HS-27A (cell line): Measurements from ENCODE around the gene PARK7.
"Not testable (repeated sequence)": the region's sequence is repeated elsewhere in the genome, so short reads cannot be mapped to it uniquely, and the experiment has no call there.

Experiments used
- DNase-seq: peaks from one replicate; pipeline ENCODE4 v3.0.0-alpha.2; 2012; ENCODE audit warnings: low read depth, missing footprints

PARK7 gene

DNA sequence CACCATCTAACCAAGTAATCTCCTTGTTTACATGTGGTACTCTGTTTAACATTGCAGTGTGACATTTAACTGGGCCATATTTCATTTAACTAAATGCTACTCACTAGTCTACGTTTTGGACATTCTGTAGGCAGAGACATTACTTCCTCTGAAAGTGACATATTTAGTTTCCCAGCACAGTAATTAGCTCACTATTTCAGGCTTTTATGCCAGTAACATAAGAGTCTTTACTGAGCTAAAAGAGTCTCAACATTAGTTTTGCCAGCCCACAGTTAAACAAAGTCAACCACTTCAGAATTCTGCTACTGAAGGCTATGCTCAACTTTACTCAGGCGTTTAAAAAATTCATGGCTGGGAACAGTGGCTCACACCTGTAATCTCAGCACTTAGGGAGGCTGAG, 18.3 kb upstream of the PARK7 start:
- DNase-seq, result no peak

DNA sequence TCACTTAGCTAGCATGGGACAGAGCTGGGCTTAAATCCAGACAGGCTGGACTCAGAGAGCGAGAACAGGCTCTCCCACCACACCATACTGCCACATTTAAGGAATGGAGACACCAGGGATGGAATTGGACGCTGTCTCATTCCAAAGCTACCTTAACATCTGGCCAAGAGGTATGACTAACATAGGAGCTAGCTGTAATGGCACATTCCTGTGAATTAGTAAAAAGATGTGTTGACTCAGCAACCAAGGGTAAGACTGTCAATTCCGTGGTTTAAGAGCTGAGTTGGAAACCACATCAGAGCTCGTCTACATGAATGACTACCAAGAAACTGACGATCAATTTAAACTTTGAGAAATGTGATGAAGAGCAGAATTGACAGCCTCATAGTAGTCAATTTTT, 12.6 kb upstream of the PARK7 start:
- DNase-seq, result peak; percentile 84

DNA sequence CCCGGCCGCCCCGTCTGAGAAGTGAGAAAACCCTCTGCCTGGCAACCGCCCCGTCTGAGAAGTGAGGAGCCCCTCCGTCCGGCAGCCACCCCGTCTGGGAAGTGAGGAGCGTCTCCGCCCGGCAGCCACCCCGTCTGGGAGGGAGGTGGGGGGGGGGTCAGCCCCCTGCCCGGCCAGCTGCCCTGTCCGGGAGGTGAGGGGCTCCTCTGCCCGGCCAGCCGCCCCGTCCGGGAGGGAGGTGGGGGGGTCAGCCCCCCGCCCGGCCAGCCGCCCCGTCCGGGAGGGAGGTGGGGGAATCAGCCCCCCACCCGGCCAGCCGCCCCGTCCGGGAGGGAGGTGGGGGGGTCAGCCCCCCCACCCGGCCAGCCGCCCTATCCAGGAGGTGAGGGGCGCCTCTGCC, 8.7 kb upstream of the PARK7 start:
- not testable (repeated sequence) for DNase-seq

DNA sequence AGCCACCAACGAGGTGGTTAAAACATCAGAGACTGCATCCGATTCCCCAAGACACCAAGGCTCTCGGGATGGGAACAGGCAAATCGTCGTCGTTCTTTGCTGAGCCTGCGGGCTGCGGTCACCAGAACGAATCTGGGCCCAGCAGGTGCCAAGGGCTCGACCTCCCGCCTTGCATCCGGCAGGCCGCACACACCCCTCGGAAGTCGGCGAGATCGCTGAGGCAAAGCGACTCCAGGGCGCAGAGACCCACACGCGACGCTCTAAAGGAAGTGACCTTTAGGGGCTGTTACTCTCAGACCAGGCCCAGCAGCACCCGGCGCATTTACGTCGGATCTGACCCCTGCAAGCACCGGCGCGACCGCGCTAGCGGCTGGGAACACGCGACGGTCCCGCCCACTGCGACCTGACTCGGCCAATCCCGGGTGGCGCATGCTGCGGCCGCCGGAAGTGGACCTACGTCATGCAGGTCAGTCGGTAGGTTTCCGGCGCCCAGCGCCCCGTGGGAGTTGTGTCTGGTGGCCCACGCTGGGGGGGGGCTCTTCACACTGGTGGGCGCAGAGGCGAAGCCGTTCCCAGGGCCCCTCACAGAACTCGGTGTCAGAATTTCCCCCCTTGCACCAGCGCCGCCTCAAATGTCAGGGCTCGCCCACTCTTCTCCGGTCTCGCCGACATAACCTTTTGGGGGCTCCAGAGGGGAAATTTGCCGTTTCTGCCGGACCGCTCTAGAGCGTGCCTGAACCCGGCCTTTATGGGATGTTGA, 7.5 kb upstream of the PARK7 start:
- DNase-seq, result no peak

DNA sequence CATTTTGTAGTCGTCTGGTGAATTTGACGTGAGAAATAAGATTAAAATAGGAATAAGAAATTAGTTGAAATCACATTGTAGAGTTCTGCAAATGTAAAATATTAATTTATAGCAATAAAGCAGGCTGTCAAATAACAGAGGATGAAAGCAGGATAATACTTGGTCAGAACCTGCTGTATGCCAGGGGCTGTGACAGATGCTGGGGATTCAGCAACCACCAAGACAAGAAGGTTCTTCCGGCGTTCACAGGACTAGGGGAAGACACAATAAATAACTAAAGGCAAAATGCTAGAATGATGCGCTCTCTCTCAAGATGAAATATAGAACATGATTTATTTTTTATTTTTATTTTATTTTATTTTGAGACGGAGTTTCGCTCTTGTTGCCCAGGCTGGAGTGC, 6.8 kb upstream of the PARK7 start:
- DNase-seq, result no peak

DNA sequence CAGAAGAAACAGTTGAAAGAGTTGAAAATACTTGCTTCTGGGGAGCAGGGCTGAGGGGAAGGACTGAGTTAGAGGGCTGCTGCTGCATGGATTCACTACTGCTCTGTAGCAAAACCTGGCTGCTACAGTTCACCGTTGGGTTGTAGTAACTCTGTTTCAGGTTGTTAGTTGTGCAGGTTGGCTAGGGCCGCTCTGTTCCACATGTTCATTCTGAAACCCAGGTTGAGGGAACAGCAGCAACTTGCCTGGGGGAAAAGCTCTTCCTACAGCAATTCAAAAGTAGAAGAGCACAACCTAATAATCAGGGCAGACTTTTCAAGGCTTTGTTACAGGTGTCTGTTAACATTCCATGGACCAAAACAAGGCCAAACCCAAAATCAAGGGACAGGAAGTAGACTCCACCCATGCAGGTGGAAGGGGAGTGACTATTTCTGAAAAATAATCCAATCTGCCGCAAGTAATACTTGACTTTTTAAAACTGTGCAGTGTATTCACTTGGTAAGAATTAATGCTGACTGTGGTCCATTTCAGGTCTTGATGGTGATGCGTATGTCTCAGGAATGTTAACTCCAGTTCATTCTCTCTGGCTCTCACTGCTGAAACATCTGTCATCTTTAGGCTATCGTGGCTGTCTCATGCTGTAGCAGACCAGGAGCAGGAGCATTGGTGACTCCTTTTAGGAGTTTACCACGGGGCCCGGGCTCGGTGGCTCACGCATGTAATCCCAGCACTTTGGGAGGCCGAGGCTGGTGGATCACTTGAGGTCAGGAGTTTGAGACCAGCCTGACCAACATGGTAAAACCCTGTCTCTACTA, 5.1 kb upstream of the PARK7 start:
- no peak for DNase-seq

DNA sequence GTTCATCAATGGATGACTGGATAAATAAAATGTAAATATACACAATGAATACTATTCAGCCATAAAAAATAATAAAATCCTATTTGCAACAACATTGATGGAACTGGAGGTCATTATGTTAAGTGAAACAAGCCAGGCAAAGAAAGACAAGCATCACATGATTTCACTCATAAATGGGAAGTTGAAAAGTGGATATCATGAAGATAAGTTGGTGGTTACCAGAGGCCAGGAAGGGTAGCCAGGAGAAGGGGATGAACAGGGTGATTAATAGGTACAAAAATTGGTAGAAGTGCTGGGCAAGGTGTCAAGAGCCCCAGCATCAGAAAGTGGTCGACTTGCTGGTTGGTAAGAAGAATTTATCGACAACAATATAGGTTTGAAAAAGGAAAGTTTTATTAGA, 1.3 kb upstream of the PARK7 start:
- no peak for DNase-seq

DNA sequence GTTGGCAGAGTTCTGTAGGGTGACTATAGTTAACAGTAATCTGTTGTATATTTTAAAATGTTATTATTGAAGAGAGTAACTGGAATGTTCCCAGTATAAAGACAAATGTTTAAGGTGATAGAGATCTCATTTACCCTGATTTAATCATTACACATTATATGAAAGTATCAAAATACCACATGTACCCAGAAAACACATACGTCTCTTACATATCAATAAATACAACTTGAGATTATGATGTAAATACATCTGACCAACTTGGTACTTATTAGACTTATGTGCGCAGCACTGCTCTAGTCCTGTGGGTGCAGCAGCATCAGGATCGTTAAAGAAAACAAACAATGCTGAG, 670 bp upstream of the PARK7 start:
- DNase-seq, result no peak

DNA sequence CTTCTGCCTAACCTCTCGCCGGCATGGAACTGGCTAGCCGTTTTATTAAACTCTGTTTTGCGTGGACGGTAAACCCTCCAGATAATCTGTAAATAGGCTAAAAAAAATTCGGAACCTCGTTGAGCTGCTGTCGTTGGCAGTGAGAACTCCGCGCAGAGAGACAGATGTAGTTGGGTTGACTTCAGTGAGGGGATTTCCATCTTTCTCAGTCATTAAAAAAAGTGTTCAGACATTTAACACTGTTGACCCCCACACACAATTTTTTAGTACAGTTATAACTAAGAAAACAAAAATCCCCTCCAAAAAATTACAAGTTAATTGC, 464 bp downstream of the PARK7 start:
- DNase-seq, result no peak

DNA sequence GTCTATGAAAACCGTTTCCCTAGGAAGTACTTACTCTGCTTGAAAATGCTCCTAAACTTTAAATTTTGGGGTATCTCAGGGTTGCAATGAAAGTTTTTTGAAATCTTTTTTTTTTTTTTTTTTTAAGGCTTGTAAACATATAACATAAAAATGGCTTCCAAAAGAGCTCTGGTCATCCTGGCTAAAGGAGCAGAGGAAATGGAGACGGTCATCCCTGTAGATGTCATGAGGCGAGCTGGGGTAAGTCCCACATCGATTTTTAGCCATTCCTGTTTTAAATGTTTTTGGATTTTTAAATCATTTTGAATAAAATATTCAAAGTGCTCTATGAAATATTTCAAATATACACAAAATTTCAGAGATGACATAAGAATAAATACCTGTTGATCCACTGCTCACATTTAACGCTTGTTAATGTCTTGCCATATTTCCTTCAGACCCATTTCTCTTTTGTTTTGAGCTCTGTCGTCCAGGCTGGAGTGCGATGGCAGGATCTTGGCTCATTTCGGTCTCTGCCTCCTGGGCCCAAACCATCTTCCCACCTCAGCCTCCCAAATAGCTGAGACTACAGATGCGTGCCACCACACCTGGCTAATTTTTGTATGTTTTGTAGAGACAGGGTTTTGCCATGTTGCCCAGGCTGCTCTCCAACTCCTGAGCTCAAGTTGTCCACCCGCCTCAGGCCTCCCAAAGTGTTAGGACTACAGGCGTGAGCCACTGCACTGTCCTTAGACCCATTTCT, 1.3 kb downstream of the PARK7 start:
- no peak for DNase-seq

DNA sequence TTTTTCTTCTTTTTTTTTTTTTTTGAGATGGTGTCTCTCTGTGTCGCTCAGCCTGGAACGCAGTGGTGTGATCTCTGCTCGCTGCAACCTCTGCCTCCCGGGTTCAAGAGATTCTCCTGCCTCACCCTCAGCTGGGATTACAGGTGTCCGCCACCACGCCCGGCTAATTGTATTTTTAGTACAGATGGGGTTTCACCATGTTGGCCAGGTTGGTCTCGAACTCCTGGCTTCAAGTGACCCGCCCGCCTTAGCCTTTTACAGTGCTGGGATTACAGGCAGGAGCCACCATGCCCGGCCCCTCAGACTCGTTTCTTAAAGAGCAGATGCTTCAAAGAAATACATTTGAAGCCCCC, 1.8 kb downstream of the PARK7 start:
- DNase-seq, result not testable (repeated sequence)

DNA sequence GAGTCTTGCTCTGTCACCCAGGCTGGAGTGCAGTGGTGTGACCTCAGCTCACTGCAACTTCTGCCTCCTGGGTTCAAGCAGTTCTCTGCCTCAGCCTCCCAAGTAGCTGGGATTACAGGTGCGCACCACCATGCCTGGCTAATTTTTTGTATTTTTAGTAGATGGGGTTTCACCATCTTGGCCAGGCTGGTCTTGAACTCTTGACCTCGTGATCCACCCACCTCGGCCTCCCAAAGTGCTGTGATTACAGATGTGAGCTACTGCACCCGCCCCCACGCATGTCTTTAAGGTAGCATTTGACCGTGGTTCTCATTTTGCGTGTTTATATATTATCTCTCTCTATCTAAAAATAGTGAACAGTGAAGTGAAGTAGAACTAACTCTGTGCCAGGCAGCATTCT, 2.3 kb downstream of the PARK7 start:
- DNase-seq, result not testable (repeated sequence)

DNA sequence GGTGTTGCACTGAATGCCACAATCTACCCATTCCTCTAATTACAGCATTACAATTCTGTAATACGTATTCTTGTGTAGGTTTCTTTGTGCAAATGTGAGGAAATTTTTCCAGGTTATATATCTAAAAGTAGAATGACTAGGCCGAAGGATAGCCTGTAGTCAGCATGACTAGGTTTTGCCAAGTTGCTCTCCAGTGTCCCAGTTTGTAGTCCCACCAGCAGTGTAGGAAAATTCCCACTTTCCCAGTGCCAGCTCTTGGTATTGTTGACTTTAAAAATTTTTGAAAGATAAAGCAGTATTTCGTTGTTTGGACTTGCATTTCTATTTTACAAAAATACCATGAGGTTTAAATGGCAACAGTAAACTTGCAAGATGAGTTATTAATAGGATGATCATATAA, 3.0 kb downstream of the PARK7 start:
- no peak for DNase-seq

DNA sequence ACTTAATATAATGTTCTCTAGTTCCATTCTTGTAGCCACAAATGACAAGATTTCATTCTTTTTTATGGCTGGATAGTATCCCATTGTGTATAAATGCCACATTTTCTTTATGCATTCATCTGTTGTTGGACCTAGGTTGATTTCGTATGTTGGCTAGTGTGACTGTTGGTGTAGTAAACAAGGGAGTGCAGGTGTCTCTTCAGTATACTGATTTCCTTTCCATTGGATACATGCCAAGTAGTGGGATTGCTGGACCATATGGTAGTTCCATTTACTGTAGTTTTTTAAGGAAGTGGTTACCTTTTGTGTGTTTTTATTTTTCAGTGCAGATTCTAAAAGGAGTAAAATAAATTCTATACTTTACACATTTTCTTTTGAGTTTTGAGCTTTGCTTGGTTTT, 5.7 kb downstream of the PARK7 start:
- no peak for DNase-seq

DNA sequence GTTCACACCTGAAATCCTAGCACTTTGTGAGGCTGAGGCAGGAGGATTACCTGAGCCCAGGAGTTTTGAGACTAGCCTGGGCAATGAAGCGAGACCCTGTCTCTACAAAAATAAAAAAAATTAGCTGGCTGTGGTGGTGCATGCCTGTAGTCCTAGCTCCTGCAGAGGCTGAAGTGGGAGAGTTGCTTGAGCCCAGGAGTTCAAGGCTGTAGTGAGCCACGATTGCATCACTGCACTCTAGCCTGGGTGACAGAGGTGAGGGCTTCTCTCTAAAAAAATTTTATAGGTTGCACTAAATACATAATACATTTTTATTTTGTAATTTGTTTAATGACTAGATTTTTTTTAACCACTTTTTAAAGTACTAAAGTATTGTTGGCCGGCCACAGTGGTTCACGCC, 6.1 kb downstream of the PARK7 start:
- DNase-seq, result no peak

DNA sequence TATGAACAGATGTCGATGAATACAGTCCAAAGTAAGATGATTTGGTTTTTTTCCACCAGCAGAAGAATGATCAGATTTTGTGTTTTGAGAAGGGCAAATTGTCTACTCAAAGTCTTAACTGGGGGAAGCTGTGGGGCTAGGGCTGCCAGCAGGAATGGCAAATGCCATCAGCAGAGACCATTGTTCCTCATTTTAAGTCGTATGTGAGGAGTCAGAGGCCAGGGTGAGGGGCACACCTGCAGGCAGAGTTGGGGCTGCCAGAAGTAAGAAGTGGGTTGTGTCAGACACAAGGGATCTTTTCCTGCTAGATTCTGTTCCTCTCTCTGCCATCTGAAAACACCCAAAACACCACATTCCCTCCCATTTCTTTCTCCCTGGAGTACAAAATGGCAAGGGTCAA, 8.7 kb downstream of the PARK7 start:
- DNase-seq, result no peak

DNA sequence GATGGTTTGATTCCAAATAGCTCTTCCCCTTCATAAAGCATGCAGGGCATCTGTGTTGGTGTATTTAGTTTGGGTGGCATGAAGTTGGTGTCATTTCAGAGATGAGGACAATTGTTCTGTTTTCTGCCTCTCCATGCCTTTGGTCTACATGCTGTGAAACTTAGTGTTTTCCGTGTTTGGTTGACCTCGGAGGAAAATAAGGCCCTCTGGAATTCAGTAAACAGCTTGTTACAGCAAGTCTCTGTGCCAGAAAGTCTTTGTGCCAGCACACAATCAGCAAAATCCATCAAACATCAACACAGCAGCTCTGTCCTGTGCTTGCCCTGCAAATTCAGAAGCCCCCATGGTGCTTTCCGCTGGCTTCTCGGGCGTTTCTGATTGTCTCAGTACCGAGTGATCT, 9.5 kb downstream of the PARK7 start:
- DNase-seq, result no peak

DNA sequence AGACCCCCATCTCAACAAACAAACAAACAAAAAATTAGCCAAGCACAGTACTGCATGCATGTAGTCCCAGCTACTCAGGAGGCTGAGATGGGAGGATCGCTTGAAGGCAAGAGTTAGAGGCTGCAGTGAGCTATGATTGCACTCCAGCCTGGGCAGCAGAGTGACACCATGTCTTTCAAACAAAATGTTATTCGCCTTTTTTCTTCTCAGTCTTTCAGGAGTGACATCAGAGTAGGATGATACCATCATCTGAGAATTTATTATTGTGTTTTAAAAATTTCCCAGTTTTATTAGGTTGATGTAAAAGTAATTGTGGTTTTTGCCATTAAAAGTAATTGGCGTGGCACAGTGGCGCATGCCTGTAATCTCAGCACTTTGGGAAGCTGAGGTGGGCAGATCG, 10.8 kb downstream of the PARK7 start:
- no peak for DNase-seq

DNA sequence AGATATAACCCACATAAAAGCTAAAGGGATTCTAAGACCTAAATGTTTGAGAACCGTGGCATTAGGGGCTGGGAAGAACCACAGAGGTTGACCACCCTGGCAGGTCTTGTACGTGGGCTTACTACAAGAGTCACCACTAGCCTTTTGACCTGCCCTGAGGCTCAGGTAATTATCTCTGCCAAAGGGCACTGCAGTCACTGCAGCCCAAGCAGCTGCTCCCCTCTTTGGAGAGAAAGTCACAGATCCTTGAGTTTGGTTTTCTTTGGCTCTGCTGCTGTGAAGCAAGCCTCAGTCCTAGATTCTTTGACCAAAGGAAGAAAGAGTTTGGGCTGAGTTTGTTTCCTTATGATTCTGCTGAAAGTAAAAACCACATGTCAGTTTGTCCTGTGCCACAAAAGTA, 11.6 kb downstream of the PARK7 start:
- DNase-seq, result no peak

DNA sequence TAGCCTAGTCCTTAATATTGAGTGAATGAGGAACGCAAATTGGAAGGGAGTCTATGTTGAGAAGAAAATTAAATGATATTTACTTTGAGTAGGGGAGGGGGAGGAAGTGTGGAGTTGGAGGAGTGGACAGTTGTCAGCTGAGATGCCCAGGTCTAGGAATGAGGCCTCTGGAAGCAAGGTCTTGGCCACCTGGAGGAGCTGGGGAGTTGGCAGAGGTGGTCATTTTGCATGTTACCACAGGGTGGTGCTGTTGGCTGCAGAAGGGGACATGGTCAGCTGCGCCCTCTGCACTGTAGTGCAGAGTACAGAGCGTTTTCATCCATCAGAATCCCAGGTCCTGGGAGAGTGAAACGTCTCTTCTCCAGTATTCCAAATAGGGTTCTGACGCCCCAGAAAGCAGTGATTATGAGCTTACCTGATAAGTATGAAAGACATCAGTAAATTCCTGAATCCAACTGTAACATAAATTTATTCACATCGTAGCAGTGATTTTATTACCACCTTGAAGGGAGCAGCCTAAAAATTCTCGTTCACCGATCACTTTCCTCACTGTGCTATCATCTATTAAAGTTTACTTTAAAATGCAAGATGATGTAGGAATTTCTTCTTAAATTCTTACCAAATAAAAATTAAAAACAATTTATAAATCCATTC, 13.8 kb downstream of the PARK7 start:
- DNase-seq, result peak; percentile 55

DNA sequence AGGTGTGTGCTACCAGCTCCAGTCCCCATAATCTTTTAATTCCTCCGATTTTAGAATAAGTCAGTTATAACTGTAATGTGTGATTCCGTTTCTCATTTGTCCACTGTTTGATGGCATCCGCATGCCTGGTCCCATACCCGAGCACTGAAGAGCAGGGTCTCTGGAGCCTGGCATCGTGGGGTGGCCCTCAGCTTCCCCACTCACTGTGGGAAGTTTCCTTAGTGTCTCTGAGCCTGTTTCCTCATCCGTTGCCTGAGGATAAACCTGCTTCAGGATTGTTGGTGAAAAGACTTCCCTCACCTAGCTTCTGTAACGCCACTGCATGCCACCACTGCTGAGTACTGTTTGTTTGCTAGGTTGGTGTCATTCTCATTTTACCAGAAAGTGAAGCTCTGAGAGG, 19.5 kb downstream of the PARK7 start:
- DNase-seq, result no peak

DNA sequence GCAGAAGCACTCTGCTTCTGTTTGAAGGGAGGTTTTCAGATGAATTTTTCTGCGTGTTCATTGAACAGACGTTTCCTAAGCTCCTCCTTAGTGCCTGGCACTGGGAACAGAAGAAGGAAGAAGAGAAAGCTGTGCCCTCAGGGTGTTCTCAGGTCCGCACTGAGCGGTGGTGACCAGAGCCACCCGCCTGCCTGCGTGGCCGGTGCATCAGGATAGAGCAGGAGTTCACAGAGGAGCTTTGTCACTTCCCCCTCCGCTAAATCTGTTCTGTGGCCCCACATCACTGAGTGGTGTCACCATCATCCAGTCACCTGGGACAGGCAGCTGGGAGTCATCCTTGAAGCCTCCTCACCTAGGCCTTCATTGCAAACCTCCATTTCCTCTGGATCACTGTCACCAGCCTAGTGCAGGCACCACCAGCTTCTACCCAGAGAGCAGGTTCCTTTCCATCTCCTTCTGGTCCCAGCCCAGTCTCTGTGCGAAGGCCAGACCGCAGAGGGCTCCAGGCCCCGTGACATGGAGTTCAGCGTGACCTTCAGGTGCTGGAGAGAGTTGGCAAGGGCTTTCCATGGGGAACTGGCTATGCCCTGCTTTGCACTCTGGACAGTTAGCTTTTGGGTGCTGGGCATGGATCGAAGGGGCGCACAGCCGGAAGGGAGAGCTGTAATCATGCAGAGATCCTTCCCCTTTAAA, 21.7 kb downstream of the PARK7 start:
- DNase-seq, result no peak
